Transverse colon (tissue), 4 donors: ENCODE measurements around the gene HHATL. TPM values are rescaled to one million over a fixed set of nuclear protein-coding genes. Genes with fewer than 3 reads are reported as not detected.

Source experiments
- DNase-seq: peaks from one replicate; pipeline ENCODE4 v3.0.0-alpha.2; 2019
- H3K27ac ChIP-seq, 4 donors: fragments of 200-600 bp; sonication (generic); 2 replicates each; pipeline ENCODE4 v1.5.1; 2016 to 2018; ENCODE audit warnings: inconsistent platforms in 4 of 4
- H3K27me3 ChIP-seq: fragments of 200-600 bp; sonication (generic); 2 replicates; pipeline ENCODE4 v1.5.1; 2017; ENCODE audit warnings: inconsistent platforms
- H3K36me3 ChIP-seq, 4 donors: fragments of 200-600 bp; sonication (generic); 2 replicates each; pipeline ENCODE4 v1.5.1; 2017 to 2019; ENCODE audit warnings: inconsistent platforms in 4 of 4
- H3K4me1 ChIP-seq, 4 donors: fragments of 200-600 bp; sonication (generic); 2 replicates each; pipeline ENCODE4 v1.5.1; 2017 to 2020; ENCODE audit warnings: inconsistent platforms in 4 of 4
- H3K4me3 ChIP-seq, 4 donors: fragments of 200-600 bp; sonication (generic); 1 replicate in 1 of 4; 2 replicates in 3 of 4; pipeline versions ENCODE4 v1.5.1 to v1.6.1; 2017 to 2019; ENCODE audit warnings: inconsistent platforms in 4 of 4
- H3K9me3 ChIP-seq, 2 donors: fragments of 200-600 bp; sonication (generic); 2 replicates each; pipeline ENCODE4 v1.5.1; 2017 to 2019; ENCODE audit warnings: inconsistent platforms in 2 of 2
- CTCF ChIP-seq, 5 experiments: fragments of 200-600 bp in 3 of 5; fragments of 450-650 bp in 2 of 5; sonication (generic) in 3 of 5; IDR thresholded peaks; 1 replicate in 2 of 5; 2 replicates in 3 of 5; pipeline ENCODE4 v1.5.1; 2016 to 2017; ENCODE audit warnings: antibody characterized with exemption in 5 of 5, inconsistent platforms in 3 of 5, mild to moderate bottlenecking in 2 of 5, moderate library complexity in 1 of 5
- EP300 ChIP-seq: sonication (generic); formaldehyde crosslinking; IDR thresholded peaks from one replicate; pipeline ENCODE4 v1.6.1; 2017; ENCODE audit warnings: antibody characterized with exemption, low read depth
- POLR2A ChIP-seq: fragments of 450-650 bp; IDR thresholded peaks from one replicate; pipeline ENCODE4 v1.6.1; 2016; ENCODE audit warnings: antibody characterized with exemption, mild to moderate bottlenecking, moderate library complexity
- POLR2AphosphoS5 ChIP-seq, 3 donors: sonication (generic); formaldehyde crosslinking; IDR thresholded peaks; one replicate each; pipeline ENCODE4 v1.6.1; 2016; ENCODE audit warnings: antibody characterized with exemption in 3 of 3
- WGBS, 2 donors: methylation state at CpG; one replicate each; pipeline ENCODE4 v1.1.5; 2018; ENCODE audit warnings: low coverage in 1 of 2; 5-methylcytosine and 5-hydroxymethylcytosine counted together
- in situ Hi-C, 4 donors: fragments of 200-750 bp; cut with MboI; loops; one replicate each; pipeline versions ENCODE4 v1.15.0 to v1.15.1; 2017; ENCODE audit warnings: low sequenced_read_pairs in 3 of 4, low pct_ligation_motif_present in 1 of 4, low pct_unique_long_range_greater_than_20kb in 1 of 4
- intact Hi-C: fragments of 100-400 bp; cut with DNase I; formaldehyde crosslinking; loops from one replicate; pipeline ENCODE4 v1.15.1; 2023; ENCODE audit warnings: low total_unique reads
- total RNA-seq, 4 donors: library from RNA; depleted of rRNA; stranded (reverse); fragments of >200 nt; gene quantifications; one replicate each; pipeline ENCODE4 v1.1.0, GENCODE V29; 2016

HHATL gene
- total RNA-seq, result under 1 TPM in 1 of 4 donors, not detected in 3; 0.27 TPM

GRCh38 chr3:42702066-42702951, at the start of gene HHATL:
Gene HHATL, minus strand, starts transcription at chr3:42702798. Its CDS starts 1,972 bp downstream, at chr3:42700826.
- TF ChIP-seq EP300, result no peak
- no peak for TF ChIP-seq POLR2AphosphoS5 (IDR thresholded peaks at IDR 0.05)
- no peak for TF ChIP-seq CTCF (IDR thresholded peaks at IDR 0.05)
- TF ChIP-seq POLR2A, result no peak
- 73% methylated on average over 21 of the region's 21 CpGs; no CpG with 5 or more reads in 1 of the 2 donors for WGBS, 2 donors
- Histone ChIP-seq H3K36me3 (no peaks in the 10 kb centered on the region), H3K4me1 (no peaks in the 10 kb centered on the region), H3K27ac (no peak within 1 kb of the TSS), H3K4me3 (no peak within 1 kb of the TSS), H3K9me3 (no peaks in the 10 kb centered on the region), H3K27me3 (no peaks in the 10 kb centered on the region)
- no peak for DNase-seq
- in situ Hi-C loops, result no loop called here
- intact Hi-C loops, result no loop called here

- WGBS, 2 donors, result 82% methylated on average over 9 of the region's 9 CpGs; no CpG with 5 or more reads in 1 of the 2 donors
- DNase-seq, result no peak
- H3K4me3 ChIP-seq, result no peak overlapping the region
- H3K36me3 ChIP-seq, result no peaks in the 10 kb centered on the region
- TF ChIP-seq EP300 (no peak), POLR2A (no peak), CTCF (IDR thresholded peaks at IDR 0.05) (no peak), POLR2AphosphoS5 (IDR thresholded peaks at IDR 0.05) (no peak)
- in situ Hi-C loops, result loop anchor here in 1 of 4 donors (25.0 kb wide), 1 partner anchor 164 kb away; the partner anchor contains the start of genes SEC22C and SS18L2
- H3K9me3 ChIP-seq, result no peaks in the 10 kb centered on the region
- H3K27me3 ChIP-seq, result no peaks in the 10 kb centered on the region
- no peak overlapping the region for H3K27ac ChIP-seq
- intact Hi-C loops, result no loop called here
- peaks cover 3 to 16% (median 10%) of the 10 kb centered on the region in 4 donors for H3K4me1 ChIP-seq
These were observed 49.0 kb upstream of the HHATL start for GRCh38 chr3:42751609-42752008.

GRCh38 chr3:42750834-42751233, 48.2 kb upstream of the HHATL start:
- WGBS, 2 donors, result 96% methylated on average over 7 of the region's 7 CpGs; no CpG with 5 or more reads in 1 of the 2 donors
- in situ Hi-C loops (loop anchor here in 1 of 4 donors (25.0 kb wide), 1 partner anchor 164 kb away; the partner anchor contains the start of genes SEC22C and SS18L2), intact Hi-C loops (no loop called here)
- no peak for DNase-seq
- TF ChIP-seq EP300, result no peak
- TF ChIP-seq CTCF (IDR thresholded peaks at IDR 0.05), result no peak
- no peak for TF ChIP-seq POLR2A
- TF ChIP-seq POLR2AphosphoS5 (IDR thresholded peaks at IDR 0.05), result no peak
- Histone ChIP-seq H3K4me1 (peaks cover 3 to 21% (median 11%) of the 10 kb centered on the region in 4 donors), H3K36me3 (no peaks in the 10 kb centered on the region), H3K4me3 (no peak overlapping the region), H3K27me3 (no peaks in the 10 kb centered on the region), H3K9me3 (no peaks in the 10 kb centered on the region), H3K27ac (no peak overlapping the region)

- TF ChIP-seq POLR2A (no peak), POLR2AphosphoS5 (IDR thresholded peaks at IDR 0.05) (no peak), EP300 (no peak), CTCF (IDR thresholded peaks at IDR 0.05) (peak in 4 of 5 experiments; percentile 18 to 30 (median 22))
- Histone ChIP-seq H3K36me3 (no peaks in the 10 kb centered on the region), H3K4me1 (peaks cover 5 to 25% (median 18%) of the 10 kb centered on the region in 4 donors), H3K4me3 (no peak overlapping the region), H3K27me3 (no peaks in the 10 kb centered on the region), H3K27ac (peak overlapping the region in 3 of 4 donors; percentile 59 to 88 (median 78)), H3K9me3 (no peaks in the 10 kb centered on the region)
- DNase-seq, result no peak
- 58 to 73% methylated on average over 5 to 10 of the region's 10 CpGs for WGBS, 2 donors
- in situ Hi-C loops, result loop anchor here in 3 of 4 donors (10.0 to 25.0 kb wide), 3 partner anchors 95 to 175 kb away; partner anchors contain the start of genes ZBTB47 (in 2 of the 3), SEC22C (in 1 of the 3) and SS18L2 (in 1 of the 3)
- intact Hi-C loops, result loop anchor here (5.0 to 10.0 kb wide), 2 partner anchors 97 to 165 kb away; partner anchors contain the start of genes SEC22C and ZBTB47
These were observed 47.2 kb upstream of the HHATL start for GRCh38 chr3:42749753-42750231.
